Hepatocyte (in vitro differentiated cells): Measurements from ENCODE around the gene KIAA0513. TPM values are rescaled to one million over a fixed set of nuclear protein-coding genes. Genes with fewer than 3 reads are reported as not detected.

Source experiments
- DNase-seq: peaks from one replicate; pipeline ENCODE4 v3.0.0-alpha.2; 2016; ENCODE audit warnings: low spot score
- H2AFZ ChIP-seq: fragments of 200-600 bp; sonication (generic); 2 replicates; pipeline ENCODE4 v1.6.0; 2016; ENCODE audit warnings: antibody characterized with exemption, mild to moderate bottlenecking
- H3K27ac ChIP-seq: fragments of 200-600 bp; sonication (generic); 2 replicates; pipeline ENCODE4 v1.5.1; 2016; ENCODE audit warnings: mild to moderate bottlenecking
- H3K27me3 ChIP-seq: fragments of 200-600 bp; sonication (generic); 2 replicates; pipeline ENCODE4 v1.6.1; 2016
- H3K36me3 ChIP-seq: fragments of 200-600 bp; sonication (generic); replicated peaks from 2 replicates; pipeline ENCODE4 v1.5.1; 2016; ENCODE audit warnings: low read depth; ENCODE audit not compliant: insufficient read depth
- H3K4me1 ChIP-seq: fragments of 200-600 bp; sonication (generic); 2 replicates; pipeline ENCODE4 v1.5.1; 2016; ENCODE audit warnings: mild to moderate bottlenecking, moderate library complexity; ENCODE audit not compliant: insufficient read depth
- H3K4me2 ChIP-seq: fragments of 200-600 bp; sonication (generic); 2 replicates; pipeline ENCODE4 v1.6.0; 2016
- H3K4me3 ChIP-seq: fragments of 200-600 bp; sonication (generic); 2 replicates; pipeline ENCODE4 v1.5.1; 2016; ENCODE audit warnings: mild to moderate bottlenecking
- H3K79me2 ChIP-seq: fragments of 200-600 bp; sonication (generic); 2 replicates; pipeline ENCODE4 v1.6.0; 2017; ENCODE audit warnings: mild to moderate bottlenecking
- H3K9me2 ChIP-seq: fragments of 200-600 bp; sonication (generic); replicated peaks from 2 replicates; pipeline ENCODE4 v1.6.0; 2017; ENCODE audit warnings: mild to moderate bottlenecking; ENCODE audit not compliant: insufficient read depth
- H3K9me3 ChIP-seq: fragments of 200-600 bp; sonication (generic); 2 replicates; pipeline ENCODE4 v1.5.1; 2016; ENCODE audit warnings: low read depth, mild to moderate bottlenecking
- H4K20me1 ChIP-seq: fragments of 200-600 bp; sonication (generic); 2 replicates; pipeline ENCODE4 v1.6.0; 2016; ENCODE audit warnings: mild to moderate bottlenecking; ENCODE audit not compliant: insufficient read depth, poor library complexity, severe bottlenecking
- CTCF ChIP-seq: fragments of 200-600 bp; sonication (generic); IDR thresholded peaks from 2 replicates; pipeline ENCODE4 v1.5.1; 2016; ENCODE audit warnings: antibody characterized with exemption, mild to moderate bottlenecking; ENCODE audit not compliant: poor library complexity
- EZH2 ChIP-seq: fragments of 200-600 bp; sonication (generic); IDR thresholded peaks from 2 replicates; pipeline ENCODE4 v1.6.1; 2016; ENCODE audit warnings: antibody characterized with exemption, mild to moderate bottlenecking, borderline replicate concordance
- EZH2phosphoT487 ChIP-seq: fragments of 200-600 bp; sonication (generic); IDR thresholded peaks from one replicate; pipeline ENCODE4 v1.6.1; 2018; ENCODE audit warnings: antibody characterized with exemption, mild to moderate bottlenecking, low read depth, moderate library complexity; ENCODE audit not compliant: unreplicated experiment, severe bottlenecking
- WGBS: methylation state at CpG from one replicate; pipeline ENCODE4 v1.1.6; 2016; ENCODE audit warnings: low lambda C conversion rate; ENCODE audit errors: missing lambda C conversion rate; 5-methylcytosine and 5-hydroxymethylcytosine counted together
- polyA plus RNA-seq: library from polyadenylated mRNA; unstranded; fragments of >200 nt; fragmentation: Nextera tagmentation; extraction: Ambion mirVana; gene quantifications from 2 replicates; pipeline ENCODE4 v1.2.1, GENCODE V29; 2016
- total RNA-seq: library from RNA; depleted of rRNA; stranded (reverse); fragments of >200 nt; gene quantifications from 2 replicates; pipeline ENCODE4 v1.2.3, GENCODE V29; 2014

The KIAA0513 gene
- total and polyA plus RNA-seq, 2 experiments from 2014 or later = 10.1 to 14.9 TPM

DNA sequence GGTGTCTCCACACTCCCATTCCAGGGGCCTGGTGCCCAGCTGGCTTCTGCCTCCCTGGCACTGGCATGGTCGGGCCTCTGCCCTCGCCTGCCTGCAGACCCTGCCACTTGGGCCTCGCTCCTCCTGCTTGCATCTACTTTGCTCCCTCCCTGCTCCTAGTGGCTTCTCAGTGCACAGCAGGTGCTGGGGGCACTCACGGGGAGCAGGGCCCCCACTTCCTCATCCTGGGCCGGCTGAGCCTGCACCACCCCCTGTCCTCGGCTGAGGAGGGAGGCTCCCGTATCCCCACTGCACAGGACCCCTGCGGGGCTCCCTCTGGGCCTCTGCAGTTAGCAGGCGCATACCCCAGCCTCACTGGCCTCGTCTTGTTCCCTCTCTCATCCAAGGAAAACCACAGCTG, 49.4 kb downstream of the KIAA0513 start:
- no peaks in the 10 kb centered on the region for H3K36me3 ChIP-seq
- no peaks in the 10 kb centered on the region for H3K27me3 ChIP-seq
- H3K4me1 ChIP-seq = peaks cover 9% of the 10 kb centered on the region
- no peaks in the 10 kb centered on the region for H3K9me2 ChIP-seq
- WGBS = 90% methylated on average over 10 of the region's 10 CpGs
- no peak overlapping the region for H2AFZ ChIP-seq
- H4K20me1 ChIP-seq = no peaks in the 10 kb centered on the region
- H3K27ac ChIP-seq = no peak overlapping the region
- no peak for DNase-seq
- H3K4me2 ChIP-seq = no peak overlapping the region
- no peaks in the 10 kb centered on the region for H3K9me3 ChIP-seq
- H3K79me2 ChIP-seq = no peaks in the 10 kb centered on the region
- no peak for TF ChIP-seq EZH2phosphoT487
- no peak for TF ChIP-seq EZH2
- TF ChIP-seq CTCF = no peak
- no peak overlapping the region for H3K4me3 ChIP-seq

DNA sequence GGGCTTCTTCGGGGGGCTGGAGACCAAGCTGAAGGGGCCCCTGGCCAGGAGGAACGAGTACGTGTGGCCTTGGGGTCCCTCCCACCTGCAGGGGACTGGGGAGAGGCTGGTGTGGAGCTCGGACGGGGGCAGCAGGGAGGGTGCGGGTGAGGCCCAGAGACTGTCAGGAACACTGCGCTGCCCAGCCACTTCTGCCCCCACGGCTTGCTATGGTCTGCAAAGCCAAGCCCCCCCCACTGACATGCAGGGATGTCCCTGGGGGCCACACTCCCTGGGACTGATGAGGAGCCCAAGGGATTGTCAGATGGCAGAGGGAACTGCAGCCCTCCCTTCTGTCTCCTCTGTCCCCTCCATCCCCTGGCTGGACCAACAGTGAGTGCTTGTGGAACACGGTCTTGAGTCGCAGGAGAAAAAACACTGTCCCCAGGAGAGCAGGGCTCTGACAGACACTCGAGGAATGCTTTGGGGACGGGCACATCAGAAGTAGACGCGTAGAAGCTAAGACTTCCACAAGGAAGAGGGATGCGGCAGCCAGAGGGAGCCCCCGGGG, 50.1 kb downstream of the KIAA0513 start:
- 92% methylated on average over 14 of the region's 16 CpGs for WGBS
- no peaks in the 10 kb centered on the region for H4K20me1 ChIP-seq

GRCh38 chr16:85078226-85078625, 50.6 kb downstream of the KIAA0513 start:
- Histone ChIP-seq H2AFZ (no peak overlapping the region), H3K9me3 (no peaks in the 10 kb centered on the region), H3K4me2 (no peak overlapping the region), H4K20me1 (no peaks in the 10 kb centered on the region), H3K9me2 (no peaks in the 10 kb centered on the region), H3K4me3 (no peak overlapping the region), H3K79me2 (no peaks in the 10 kb centered on the region), H3K36me3 (no peaks in the 10 kb centered on the region), H3K27ac (no peak overlapping the region), H3K27me3 (no peaks in the 10 kb centered on the region), H3K4me1 (peaks cover 21% of the 10 kb centered on the region)
- 93% methylated on average over 10 of the region's 10 CpGs for WGBS
- DNase-seq = no peak
- no peak for TF ChIP-seq EZH2
- no peak for TF ChIP-seq CTCF
- no peak for TF ChIP-seq EZH2phosphoT487

More for the DNA sequence above, 50.1 kb downstream of the KIAA0513 start:
- no peak for DNase-seq
- no peaks in the 10 kb centered on the region for H3K9me3 ChIP-seq
- H3K4me3 ChIP-seq = no peak overlapping the region
- peaks cover 15% of the 10 kb centered on the region for H3K4me1 ChIP-seq
- H2AFZ ChIP-seq = no peak overlapping the region
- H3K79me2 ChIP-seq = no peaks in the 10 kb centered on the region
- no peak overlapping the region for H3K4me2 ChIP-seq
- H3K9me2 ChIP-seq = no peaks in the 10 kb centered on the region
- no peak for TF ChIP-seq CTCF
- no peak for TF ChIP-seq EZH2phosphoT487
- TF ChIP-seq EZH2 = no peak
- no peak overlapping the region for H3K27ac ChIP-seq
- no peaks in the 10 kb centered on the region for H3K27me3 ChIP-seq
- no peaks in the 10 kb centered on the region for H3K36me3 ChIP-seq

DNA sequence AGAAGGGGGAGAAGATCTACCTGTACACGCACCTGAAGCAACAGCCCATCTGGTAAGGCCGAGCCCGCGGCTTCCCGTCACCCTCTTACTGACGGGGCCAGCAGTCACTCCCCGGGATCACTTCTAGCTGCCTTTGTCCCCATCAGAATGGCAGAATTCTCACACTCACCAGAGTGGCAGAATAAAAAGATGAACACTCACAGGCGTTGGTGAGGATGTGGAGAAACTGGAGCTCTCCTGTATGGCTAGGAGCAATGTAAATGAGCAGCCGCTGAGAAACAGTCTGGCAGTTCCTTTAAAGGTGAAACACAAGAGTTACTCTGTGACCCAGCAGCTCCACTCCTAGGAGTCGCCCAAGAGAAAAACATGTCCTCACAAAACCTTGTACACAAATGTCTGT, 51.4 kb downstream of the KIAA0513 start:
- H3K4me3 ChIP-seq = no peak overlapping the region
- H3K79me2 ChIP-seq = no peaks in the 10 kb centered on the region
- no peak overlapping the region for H3K27ac ChIP-seq
- TF ChIP-seq EZH2phosphoT487 (no peak), CTCF (no peak), EZH2 (no peak)
- no peak overlapping the region for H2AFZ ChIP-seq
- no peak overlapping the region for H3K4me2 ChIP-seq
- no peaks in the 10 kb centered on the region for H3K9me3 ChIP-seq
- no peaks in the 10 kb centered on the region for H3K36me3 ChIP-seq
- H3K4me1 ChIP-seq = peaks cover 26% of the 10 kb centered on the region
- DNase-seq = no peak
- H3K9me2 ChIP-seq = no peaks in the 10 kb centered on the region
- no peaks in the 10 kb centered on the region for H3K27me3 ChIP-seq
- no peaks in the 10 kb centered on the region for H4K20me1 ChIP-seq
- 98% methylated on average over 10 of the region's 10 CpGs for WGBS
